NCI-H1436 (cell line): Measurements from ENCODE around the gene NOL9.
A peak's percentile ranks its signal among the peaks of the same experiment; 100 is the strongest.

Experiments
- DNase-seq: peaks from one replicate; lab custom pipeline; 2025; lab: John Stamatoyannopoulos, UW

The NOL9 gene

DNA sequence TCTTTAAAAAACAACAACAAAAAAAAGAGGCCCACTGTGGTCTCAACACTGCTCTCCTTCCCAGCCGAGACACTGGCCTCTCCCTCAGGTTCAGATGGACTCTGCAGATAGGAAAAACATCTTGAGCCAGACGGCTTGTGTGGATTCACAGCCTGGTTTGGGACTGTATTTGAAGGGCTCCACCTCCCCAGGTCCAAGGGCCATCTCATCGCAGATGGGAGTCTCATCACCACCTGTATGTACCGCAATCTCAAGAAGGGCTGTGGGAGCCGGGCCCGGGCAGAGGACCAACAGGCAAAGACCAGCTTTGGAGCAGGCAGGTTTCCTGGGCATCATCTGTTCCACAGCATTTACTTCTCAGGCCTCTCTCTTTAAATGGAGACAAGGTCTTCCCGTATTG is 35.7 kb upstream of the NOL9 start:
- DNase-seq, result no peak

DNA sequence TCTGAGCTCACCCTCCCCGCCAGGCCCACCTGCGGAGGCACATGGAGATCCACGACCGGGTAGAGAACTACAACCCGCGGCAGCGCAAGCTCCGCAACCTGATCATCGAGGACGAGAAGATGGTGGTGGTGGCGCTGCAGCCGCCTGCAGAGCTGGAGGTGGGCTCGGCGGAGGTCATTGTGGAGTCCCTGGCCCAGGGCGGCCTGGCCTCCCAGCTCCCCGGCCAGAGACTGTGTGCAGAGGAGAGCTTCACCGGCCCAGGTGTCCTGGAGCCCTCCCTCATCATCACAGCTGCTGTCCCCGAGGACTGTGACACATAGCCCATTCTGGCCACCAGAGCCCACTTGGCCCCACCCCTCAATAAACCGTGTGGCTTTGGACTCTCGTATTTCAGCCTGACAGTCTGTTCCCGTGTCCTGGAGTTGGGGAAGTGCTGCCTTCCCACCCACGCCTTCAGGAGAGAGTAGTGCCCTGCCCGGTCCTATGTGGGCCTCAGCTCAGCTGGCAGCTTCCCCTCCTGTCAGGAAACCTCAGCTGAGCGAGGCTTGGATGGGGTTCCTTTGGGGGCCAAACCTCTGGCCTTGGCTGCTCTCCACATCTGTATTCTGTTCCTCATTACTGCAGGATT is 34.7 kb upstream of the NOL9 start:
- DNase-seq, result no peak

DNA sequence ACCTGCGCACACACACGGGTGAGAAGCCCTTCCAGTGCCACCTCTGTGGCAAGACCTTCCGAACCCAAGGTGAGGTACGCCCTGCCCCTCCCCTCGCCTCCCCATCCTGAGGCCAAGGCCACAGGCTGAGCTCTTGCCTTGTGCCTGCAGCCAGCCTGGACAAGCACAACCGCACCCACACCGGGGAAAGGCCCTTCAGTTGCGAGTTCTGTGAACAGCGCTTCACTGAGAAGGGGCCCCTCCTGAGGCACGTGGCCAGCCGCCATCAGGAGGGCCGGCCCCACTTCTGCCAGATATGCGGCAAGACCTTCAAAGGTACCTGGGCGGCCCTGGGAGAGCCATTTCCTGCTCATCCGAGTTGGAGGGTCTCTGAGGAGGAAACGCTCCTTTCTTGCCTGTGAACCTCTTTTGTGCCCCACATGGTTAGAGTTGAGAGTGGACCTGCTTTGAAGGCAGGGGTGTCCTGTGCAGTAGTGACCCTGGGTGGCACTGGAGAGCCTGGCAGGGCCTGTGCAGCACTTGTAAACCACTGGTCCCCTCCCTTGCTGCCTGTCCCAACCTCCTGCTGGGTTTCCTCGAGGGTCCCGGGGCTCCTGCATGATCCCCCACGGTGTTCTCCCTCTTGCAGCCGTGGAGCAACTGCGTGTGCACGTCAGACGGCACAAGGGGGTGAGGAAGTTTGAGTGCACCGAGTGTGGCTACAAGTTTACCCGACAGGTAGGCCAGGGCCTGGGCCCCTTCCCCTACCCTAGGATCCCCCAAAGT is 34.0 kb upstream of the NOL9 start:
- no peak for DNase-seq

DNA sequence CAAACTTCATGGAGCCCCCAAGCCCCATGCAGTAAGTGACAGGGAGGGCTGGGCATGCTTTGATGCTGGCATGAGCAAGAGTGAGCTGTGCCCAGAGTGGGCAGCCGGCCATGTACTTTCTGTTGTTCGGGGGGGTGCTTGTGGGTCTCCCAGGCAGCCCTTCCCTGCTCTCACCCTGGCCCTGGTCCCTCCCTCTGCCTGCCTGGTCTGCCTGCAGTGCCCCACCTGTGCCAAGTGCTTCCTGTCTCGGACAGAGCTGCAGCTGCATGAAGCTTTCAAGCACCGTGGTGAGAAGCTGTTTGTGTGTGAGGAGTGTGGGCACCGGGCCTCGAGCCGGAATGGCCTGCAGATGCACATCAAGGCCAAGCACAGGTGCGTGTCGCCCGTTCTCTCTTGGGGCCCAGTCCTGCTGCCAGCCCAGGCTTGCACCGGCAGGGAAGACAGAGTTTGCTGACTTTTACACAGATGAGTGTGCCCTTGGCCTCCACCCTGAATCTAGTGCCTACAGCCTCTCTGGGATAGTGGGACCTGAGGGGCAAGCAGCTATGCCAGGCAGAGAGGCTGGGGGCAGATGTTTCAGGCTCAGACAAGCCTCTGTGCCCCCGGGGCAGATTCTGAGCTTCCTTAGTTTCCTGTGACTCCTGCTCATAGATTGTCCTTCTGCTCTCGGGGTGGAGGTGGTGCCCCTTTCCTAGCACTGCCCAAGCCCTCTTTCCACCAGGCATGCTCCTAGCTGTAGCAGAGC is 33.1 kb upstream of the NOL9 start:
- DNase-seq, result no peak

DNA sequence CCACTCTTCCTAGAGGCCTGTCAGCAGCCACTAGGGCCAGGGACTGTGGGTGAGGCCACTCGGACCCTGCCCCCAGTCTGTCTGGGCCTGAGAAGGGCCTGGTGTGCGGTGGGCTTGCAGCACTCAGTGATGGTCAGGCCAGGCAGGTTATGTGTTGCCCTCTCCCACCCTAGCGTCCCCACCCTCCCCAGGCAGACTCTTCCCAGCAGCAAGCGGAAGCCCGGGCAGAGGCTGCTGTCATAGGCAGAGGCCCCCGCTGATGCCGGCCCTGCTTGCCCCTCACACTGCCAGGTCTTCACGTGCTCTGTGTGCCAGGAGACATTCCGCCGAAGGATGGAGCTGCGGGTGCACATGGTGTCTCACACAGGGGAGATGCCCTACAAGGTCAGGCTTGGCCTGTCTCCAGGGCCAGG is 32.1 kb upstream of the NOL9 start:
- DNase-seq, result no peak

DNA sequence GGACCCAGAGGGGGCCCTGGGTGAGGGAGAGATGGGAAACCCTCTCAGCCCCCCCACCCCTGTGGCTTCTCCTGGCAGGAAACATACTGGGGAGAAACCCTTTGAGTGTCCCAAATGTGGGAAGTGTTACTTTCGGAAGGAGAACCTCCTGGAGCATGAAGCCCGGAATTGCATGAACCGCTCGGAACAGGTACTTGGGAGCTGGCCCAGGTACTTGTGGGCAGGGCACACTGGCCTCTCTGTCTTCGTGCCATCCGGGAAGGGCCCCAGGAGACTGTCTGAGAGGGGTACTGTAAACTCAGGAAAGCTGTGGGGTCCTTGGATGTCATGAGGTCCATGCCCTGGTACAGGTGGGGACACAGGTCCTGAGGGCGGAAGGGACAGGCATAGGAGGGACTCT is 31.5 kb upstream of the NOL9 start:
- DNase-seq, result no peak

DNA sequence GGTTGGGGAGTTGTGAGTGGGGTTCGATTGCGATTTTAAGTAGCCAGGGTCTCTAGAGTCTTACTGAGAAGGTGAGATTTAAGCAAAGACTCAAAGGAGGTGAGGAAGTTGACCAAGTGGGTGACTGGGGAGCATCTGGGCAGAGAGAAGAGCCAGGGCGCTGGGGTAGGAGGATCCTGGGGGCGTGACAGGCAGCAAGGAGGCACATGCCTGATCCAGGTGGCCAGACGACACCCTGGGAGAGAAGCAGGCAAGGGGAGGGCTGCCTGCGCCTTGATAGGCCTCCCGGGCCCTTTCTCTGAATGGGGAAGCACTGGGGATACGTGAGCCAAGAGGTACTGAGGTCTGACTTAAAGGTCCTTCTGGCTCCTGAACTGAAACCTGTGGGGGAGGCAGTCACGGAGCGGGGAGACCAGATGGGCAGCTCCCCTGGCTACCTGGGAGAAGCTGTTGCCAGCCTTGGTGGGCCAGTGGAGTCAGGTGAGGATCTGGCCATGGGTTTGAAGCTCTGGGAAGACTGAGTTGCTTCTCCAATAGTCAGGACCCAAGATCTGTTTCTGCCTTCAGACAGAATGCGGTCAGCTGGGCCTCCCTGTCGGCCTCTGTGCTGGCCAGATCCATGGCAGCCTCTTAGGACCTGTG is 30.9 kb upstream of the NOL9 start:
- no peak for DNase-seq

DNA sequence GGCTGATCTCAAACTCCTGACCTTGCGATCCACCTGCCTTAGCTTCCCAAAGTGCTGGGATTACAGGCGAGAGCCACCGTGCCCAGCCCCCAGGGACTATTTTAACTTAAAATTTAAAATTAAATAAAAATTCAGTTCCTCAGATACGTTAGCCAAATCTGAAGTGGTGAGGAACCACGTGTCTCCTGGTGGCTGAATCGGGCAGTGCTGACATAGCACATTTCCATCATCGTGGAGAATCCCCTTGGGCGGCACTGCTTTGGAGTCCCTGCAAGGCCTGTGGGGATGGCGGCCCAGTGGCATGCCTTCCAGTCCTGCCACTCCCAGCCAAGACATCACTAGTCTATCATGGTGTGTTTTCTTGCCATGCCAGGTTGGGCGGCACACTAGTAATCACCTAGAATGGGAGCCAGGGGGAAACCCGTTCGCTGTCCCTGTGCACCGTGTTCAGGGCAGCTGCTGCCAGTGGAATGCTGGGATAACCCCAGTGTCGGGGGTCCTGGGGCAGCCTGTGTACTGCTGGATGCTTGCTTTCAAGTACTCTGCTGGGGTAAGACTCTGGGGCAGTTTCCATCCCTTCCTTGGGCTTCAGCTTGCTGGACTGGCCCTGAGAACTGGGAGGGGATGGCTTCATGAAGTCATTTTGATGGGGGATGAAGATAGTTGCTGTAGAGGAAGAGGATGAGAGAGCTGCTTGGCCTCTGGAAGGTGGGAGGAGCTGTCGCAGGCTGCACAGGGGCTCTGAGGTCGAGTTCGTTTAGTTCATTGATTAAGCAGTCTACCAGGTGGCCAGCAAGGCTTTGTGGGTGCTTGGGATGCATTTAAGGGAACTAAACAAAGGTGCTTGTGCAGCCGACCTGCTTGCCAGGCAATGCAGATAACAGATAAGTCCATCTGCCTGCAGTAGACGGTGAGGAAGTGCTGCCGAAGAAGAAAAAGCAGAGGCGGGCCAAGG is 30.1 kb upstream of the NOL9 start:
- DNase-seq, result no peak

DNA sequence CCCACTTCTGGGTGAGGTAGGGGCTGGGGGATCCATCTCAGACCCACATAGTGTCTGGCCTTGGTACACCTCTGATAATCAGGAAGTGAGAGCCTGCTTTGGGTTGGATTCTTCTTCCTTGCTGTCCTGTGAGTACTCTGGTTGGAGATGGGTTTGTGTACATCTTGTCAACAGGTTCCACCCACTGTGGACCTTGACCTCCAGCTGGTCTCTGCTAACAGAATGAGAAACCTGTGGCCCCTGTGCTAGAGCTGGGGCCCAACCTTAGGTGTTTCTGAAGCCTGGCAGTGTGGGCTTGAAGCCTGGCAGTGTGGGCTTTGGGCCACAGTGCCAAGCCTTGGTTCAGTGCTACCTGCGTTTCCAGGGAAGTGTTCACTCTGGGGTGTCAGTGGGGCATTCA is 28.1 kb upstream of the NOL9 start:
- DNase-seq, result no peak

DNA sequence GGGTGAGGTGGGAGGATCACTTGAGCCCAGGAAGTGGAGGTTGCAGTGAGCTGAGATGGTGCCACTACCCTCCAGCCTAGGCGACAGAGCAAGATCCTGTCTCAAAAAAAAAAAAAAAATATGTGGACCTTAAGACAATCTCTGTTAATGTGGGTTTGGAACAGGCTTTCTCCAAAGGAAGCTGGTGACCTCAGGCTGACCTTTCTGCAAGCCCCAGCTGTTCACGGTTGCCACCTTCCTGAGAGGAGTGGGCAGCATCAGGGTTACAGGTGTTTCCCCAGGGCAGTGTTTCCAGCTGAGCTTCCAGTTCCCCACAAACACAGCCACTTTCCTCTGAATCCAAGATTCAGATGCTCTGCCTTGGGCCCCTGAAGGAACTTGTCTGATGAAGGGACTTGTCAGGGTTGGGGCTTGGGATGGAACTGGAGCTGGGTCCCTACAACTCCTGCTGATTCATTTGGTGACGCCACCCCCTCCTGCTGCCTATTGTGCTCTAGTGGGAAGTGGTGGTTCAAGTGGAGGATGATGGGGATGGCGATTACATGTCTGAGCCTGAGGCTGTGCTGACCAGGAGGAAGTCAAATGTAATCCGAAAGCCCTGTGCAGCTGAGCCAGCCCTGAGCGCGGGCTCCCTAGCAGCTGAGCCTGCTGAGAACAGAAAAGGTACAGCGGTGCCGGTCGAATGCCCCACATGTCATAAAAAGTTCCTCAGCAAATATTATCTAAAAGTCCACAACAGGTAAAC is 27.4 kb upstream of the NOL9 start:
- DNase-seq, result no peak

DNA sequence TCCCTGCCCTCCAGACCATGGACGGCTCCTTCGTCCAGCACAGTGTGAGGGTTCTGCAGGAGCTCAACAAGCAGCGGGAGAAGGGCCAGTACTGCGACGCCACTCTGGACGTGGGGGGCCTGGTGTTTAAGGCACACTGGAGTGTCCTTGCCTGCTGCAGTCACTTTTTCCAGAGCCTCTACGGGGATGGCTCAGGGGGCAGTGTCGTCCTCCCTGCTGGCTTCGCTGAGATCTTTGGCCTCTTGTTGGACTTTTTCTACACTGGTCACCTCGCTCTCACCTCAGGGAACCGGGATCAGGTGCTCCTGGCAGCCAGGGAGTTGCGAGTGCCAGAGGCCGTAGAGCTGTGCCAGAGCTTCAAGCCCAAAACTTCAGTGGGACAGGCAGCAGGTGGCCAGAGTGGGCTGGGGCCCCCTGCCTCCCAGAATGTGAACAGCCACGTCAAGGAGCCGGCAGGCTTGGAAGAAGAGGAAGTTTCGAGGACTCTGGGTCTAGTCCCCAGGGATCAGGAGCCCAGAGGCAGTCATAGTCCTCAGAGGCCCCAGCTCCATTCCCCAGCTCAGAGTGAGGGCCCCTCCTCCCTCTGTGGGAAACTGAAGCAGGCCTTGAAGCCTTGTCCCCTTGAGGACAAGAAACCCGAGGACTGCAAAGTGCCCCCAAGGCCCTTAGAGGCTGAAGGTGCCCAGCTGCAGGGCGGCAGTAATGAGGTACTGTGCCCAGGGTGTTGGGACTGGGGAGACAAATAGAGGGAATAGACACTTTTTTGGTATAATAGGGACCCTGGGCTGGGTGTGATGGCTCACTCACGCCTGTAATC is 26.5 kb upstream of the NOL9 start:
- no peak for DNase-seq

DNA sequence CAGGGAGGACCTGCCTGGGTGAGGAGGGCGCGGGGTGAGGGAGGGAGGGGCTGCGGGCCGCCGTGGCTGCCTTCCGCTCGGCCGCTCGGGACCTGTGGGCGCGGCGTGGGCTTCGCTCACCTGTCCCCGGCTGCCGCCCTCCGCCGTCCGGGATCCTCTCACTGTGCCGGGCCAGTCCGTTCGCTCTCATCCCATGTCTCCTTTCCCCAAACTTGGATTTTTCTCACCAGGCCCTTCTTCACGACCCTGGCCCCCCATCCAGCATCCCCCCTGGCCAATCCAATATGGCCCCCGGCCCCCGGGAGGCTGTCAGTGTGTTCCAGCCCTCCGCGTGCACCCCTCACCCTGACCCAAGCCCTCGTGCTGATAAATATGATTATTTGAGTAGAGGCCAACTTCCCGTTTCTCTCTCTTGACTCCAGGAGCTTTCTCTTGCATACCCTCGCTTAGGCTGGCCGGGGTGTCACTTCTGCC is 25.8 kb upstream of the NOL9 start:
- DNase-seq, result no peak

DNA sequence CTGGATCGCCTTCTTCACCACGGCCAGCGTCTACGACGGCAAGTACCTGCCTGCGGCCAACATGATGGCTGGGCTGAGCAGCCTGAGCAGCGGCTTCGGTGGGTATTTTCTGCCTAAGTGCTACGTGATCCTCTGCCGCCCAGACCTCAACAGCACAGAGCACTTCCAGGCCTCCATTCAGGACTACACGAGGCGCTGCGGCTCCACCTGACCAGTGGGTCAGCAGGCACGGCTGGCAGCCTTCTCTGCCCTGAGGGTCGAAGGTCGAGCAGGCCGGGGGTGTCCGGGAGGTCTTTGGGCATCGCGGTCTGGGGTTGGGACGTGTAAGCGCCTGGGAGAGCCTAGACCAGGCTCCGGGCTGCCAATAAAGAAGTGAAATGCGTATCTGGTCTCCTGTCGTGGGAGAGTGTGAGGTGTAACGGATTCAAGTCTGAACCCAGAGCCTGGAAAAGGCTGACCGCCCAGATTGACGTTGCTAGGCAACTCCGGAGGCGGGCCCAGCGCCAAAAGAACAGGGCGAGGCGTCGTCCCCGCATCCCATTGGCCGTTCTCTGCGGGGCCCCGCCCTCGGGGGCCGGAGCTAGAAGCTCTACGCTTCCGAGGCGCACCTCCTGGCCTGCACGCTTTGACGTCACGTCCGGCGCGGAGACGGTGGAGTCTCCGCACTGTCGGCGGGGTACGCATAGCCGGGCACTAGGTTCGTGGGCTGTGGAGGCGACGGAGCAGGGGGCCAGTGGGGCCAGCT is 25.2 kb upstream of the NOL9 start, which contains the start of gene ZBTB48:
Gene ZBTB48, plus strand, starts transcription at position 621 of the 745 bp plus-strand sequence. CDS start 616 bp downstream, outside the sequence.
- peak; percentile 98 for DNase-seq

DNA sequence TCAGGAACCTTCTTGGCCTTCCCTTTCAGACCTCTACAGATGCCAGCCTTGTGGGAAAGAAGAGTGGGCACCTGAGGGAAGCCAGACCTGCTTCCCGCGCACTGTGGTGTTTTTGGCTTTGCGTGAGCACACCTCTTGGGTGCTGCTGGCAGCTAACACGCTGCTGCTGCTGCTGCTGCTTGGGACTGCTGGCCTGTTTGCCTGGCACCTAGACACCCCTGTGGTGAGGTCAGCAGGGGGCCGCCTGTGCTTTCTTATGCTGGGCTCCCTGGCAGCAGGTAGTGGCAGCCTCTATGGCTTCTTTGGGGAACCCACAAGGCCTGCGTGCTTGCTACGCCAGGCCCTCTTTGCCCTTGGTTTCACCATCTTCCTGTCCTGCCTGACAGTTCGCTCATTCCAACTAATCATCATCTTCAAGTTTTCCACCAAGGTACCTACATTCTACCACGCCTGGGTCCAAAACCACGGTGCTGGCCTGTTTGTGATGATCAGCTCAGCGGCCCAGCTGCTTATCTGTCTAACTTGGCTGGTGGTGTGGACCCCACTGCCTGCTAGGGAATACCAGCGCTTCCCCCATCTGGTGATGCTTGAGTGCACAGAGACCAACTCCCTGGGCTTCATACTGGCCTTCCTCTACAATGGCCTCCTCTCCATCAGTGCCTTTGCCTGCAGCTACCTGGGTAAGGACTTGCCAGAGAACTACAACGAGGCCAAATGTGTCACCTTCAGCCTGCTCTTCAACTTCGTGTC is 24.5 kb upstream of the NOL9 start:
- no peak for DNase-seq

DNA sequence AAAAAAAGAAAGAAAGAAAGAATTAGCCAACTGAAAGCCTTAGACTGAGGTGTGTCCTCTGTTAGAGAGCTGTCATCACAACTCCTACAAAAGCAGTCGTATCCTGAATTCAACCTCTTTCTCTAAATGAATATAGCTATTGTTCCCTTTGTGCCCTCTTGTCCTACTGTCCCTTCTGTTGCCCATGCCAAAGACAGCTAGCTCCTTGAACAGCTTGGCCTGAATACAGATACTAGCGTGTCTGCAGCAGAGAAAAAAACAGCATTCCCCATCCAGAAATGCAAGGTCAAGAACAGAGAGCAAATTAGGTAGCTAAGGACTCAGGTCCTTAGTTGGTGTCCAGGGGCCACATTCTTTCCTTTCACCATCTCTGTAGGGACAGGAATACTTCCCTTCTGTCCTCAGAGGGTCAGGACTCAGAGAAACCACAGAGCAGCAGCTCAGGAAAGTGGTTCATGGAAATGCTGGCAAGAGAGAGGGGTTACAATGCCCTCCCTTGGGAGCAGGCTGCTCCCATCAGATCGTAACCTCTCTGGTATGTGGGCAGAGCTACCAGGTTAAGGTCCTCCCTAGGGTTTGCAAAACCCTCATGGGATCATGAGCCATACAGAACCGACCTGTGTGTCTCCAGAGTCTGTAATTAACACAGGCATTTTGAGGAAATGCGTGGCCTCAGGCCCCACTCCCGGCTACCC is 23.7 kb upstream of the NOL9 start:
- no peak for DNase-seq

DNA sequence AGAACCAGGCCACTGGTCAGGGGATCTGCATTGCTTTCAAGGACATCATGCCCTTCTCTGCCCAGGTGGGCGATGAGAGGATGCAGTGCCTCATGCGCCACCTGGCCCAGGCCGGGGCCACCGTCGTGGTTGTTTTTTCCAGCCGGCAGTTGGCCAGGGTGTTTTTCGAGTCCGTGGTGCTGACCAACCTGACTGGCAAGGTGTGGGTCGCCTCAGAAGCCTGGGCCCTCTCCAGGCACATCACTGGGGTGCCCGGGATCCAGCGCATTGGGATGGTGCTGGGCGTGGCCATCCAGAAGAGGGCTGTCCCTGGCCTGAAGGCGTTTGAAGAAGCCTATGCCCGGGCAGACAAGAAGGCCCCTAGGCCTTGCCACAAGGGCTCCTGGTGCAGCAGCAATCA is 20.5 kb upstream of the NOL9 start:
- DNase-seq, result no peak

DNA sequence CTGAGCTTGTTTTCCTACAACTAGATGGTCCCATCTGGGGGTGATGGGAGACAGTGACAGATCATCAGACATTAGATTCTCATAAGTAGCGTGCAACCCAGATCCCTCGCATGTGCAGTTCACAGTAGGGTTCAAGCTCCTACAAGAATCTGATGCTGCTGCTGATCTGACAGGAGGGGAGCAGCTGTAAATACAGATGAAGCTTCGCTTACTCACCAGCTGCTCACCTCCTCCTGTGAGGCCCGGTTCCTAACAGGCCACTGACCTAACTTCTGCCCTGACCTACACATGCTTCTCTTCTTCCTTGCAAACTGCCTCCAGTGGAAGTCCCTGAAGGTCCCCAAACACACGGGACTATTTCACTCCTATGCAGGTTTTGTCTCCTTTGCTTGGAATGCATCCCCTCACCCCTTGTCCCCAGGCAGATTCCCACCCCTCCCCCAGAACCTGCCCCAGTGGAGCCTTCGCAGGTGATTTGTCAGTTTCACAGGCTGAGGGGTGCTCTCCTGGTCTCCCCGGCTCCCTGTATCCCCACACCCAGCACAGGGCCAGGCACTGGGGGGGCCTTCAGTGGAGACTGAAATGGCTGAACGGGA is 19.8 kb upstream of the NOL9 start:
- no peak for DNase-seq
